Chondrocyte (in vitro differentiated cells): ENCODE data around the gene SEMA4G. TPM values are rescaled to one million over a fixed set of nuclear protein-coding genes. Genes with fewer than 3 reads are reported as not detected.

Experiments used
- DNase-seq: peaks from one replicate; pipeline ENCODE4 v3.0.0; 2021; ENCODE audit warnings: mixed read lengths, low spot score
- H3K27ac Mint-ChIP-seq: one replicate; pipeline ENCODE4 v1.8.0; 2021; ENCODE audit warnings: mild to moderate bottlenecking, moderate library complexity, mixed read lengths; ENCODE audit not compliant: unreplicated experiment
- H3K27me3 Mint-ChIP-seq: 2 replicates; pipeline ENCODE4 v1.8.0; 2021; ENCODE audit warnings: low read depth, mixed read lengths
- H3K36me3 Mint-ChIP-seq: 2 replicates; pipeline ENCODE4 v1.8.0; 2021; ENCODE audit warnings: low read depth, mixed read lengths
- H3K4me1 Mint-ChIP-seq: 2 replicates; pipeline ENCODE4 v1.8.0; 2021; ENCODE audit warnings: low read depth, mild to moderate bottlenecking, mixed read lengths
- H3K4me3 Mint-ChIP-seq: one replicate; pipeline ENCODE4 v1.8.0; 2021; ENCODE audit warnings: mild to moderate bottlenecking, moderate library complexity, mixed read lengths; ENCODE audit not compliant: unreplicated experiment
- H3K9me3 Mint-ChIP-seq: 2 replicates; pipeline ENCODE4 v1.8.0; 2021; ENCODE audit warnings: low read depth, mixed read lengths
- total RNA-seq: library from RNA; stranded (reverse); gene quantifications from 3 replicates; pipeline ENCODE4 v1.2.1, GENCODE V29; 2021
- TF ChIP-seq, protein P1 (sequence below): fragments of 200-600 bp; sonication (generic); IDR thresholded peaks from 2 replicates; pipeline ENCODE4 v1.5.0; 2021; ENCODE audit warnings: antibody characterized with exemption, mild to moderate bottlenecking, moderate library complexity

The SEMA4G gene
- total RNA-seq, 1 donor from 2014 or later, result 8.0 TPM

DNA sequence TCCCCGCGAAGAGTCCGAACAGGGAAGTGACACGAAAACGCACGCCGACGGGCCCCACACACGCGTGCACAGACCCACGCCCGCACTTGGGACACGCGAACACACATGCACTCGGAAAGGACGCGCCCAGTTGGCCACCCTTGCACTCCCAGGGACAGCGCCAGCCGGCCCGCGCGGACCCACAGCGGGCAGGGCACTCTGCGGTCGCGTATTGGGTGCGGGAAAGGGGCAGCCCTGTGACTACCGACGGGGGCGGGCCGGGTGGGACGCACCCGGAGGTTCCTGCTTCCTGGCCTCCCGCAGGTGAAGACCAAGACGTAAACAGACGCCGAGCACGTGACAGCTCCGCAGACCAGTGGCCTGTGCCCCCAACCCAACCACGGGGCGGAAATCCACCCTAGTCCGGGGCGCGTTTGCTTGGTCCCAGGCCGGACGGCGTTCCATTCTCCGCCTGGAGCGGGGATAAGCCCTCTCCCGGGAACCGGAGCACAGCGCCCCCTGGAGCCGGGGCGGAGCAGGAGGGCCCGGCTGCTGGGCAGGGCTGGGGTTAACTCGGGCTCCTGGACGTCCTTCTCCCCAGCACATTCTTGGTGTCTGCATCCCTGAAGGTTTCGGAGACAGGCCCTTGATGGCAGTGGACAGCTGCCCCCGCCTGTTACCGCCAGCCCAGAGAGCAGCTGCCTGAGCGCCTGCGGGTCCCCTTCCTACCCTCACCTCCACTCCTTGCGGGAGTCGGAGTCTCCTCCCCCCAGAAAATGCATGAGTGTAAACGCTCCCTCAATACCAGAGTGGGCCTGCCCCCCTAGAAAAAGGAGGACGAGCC lies 28.3 kb downstream of the SEMA4G start:
- Mint-ChIP-seq H3K27me3 (no peaks in the 10 kb centered on the region), H3K4me1 (peaks cover 33% of the 10 kb centered on the region), H3K36me3 (no peaks in the 10 kb centered on the region), H3K27ac (peak overlapping the region; percentile 94), H3K4me3 (peak overlapping the region; percentile 71), H3K9me3 (no peaks in the 10 kb centered on the region)
- DNase-seq, result peak; percentile 95
- TF ChIP-seq, protein P1, sequence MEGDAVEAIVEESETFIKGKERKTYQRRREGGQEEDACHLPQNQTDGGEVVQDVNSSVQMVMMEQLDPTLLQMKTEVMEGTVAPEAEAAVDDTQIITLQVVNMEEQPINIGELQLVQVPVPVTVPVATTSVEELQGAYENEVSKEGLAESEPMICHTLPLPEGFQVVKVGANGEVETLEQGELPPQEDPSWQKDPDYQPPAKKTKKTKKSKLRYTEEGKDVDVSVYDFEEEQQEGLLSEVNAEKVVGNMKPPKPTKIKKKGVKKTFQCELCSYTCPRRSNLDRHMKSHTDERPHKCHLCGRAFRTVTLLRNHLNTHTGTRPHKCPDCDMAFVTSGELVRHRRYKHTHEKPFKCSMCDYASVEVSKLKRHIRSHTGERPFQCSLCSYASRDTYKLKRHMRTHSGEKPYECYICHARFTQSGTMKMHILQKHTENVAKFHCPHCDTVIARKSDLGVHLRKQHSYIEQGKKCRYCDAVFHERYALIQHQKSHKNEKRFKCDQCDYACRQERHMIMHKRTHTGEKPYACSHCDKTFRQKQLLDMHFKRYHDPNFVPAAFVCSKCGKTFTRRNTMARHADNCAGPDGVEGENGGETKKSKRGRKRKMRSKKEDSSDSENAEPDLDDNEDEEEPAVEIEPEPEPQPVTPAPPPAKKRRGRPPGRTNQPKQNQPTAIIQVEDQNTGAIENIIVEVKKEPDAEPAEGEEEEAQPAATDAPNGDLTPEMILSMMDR, result peak; percentile 100

- DNase-seq, result peak; percentile 72
- Mint-ChIP-seq H3K9me3 (no peaks in the 10 kb centered on the region), H3K27me3 (no peaks in the 10 kb centered on the region), H3K4me3 (peak overlapping the region; percentile 71), H3K27ac (peak overlapping the region; percentile 94), H3K36me3 (no peaks in the 10 kb centered on the region), H3K4me1 (peaks cover 39% of the 10 kb centered on the region)
- TF ChIP-seq, protein P1, result no peak
These were observed 29.1 kb downstream of the SEMA4G start for GRCh38 chr10:100998183-100998990.

DNA sequence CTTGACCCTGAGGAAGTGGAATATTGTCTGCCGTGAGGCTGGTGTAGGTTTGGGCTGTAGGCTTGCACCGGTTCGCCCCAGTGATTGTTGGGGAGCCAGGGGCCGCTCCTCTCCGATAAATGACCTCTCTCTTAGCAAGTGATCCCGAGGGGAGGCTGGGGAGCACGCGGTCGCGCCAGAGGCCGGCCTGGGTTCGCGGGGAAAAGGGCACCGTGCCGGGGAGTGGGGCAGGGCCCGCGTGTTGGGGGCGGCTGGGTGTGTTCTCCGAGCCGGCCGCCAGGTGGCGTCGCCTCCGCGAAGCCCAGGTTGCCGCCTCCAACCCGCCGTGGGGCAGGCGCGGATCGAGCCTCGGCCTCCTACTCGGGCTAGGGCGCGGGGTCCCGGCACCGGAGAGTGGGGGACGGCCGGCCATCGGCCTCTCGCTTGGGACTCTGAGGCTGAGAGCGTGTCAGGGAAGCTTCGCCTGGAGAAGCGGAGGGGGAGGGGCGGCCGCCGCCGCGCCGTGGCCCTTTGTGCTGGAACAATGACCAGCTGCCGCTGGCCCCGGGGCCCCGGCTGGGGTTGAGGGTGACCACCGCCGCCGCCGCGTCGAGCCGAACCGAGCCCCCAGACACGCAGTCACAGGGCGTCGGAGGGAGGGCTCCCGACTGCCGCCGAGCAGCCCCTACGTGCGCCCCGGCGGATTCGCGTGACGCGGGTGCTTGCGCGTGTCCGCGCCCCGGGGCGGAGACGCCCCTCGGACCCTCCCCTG lies 29.9 kb downstream of the SEMA4G start:
- DNase-seq, result peak; percentile 92
- Mint-ChIP-seq H3K4me1 (peaks cover 39% of the 10 kb centered on the region), H3K36me3 (peaks cover 1% of the 10 kb centered on the region), H3K4me3 (peak overlapping the region; percentile 71), H3K27me3 (no peaks in the 10 kb centered on the region), H3K9me3 (no peaks in the 10 kb centered on the region), H3K27ac (peak overlapping the region; percentile 94)
- TF ChIP-seq, protein P1, result peak; percentile 99

DNA sequence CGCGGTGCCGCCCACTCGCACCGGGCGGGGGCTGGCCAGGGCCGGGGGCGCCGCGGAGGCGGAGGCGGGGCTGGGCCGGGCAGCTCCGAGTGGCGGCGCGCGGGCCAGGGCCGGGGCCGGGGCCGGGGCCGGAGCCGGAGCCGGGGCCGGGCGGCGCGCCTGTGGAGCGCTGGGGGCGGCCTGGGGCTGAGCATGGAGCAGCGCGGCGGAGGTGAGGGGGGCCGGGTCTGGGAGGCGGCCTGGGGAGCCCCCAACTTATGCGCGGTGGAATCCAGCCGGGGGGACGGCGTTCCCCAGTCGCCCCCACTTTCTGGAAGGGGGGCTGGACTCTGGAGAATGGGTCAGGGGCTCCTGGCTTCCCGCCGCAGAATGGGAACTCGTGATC lies 30.4 kb downstream of the SEMA4G start, which contains the start of gene LZTS2:
LZTS2 (plus strand) TSS at position 67 of the 385 bp plus-strand sequence. CDS start 2,731 bp downstream, outside the sequence.
- Mint-ChIP-seq H3K4me1 (peaks cover 39% of the 10 kb centered on the region), H3K27me3 (no peaks in the 10 kb centered on the region), H3K9me3 (no peaks in the 10 kb centered on the region), H3K4me3 (peak within 1 kb of the TSS; percentile 95), H3K36me3 (peaks cover 1% of the 10 kb centered on the region), H3K27ac (peak within 1 kb of the TSS; percentile 94)
- no peak for DNase-seq
- TF ChIP-seq, protein P1, result no peak
